RWPE1 (cell line): ENCODE results near the gene SPON1.
"Not testable (repeated sequence)": the region's sequence is repeated elsewhere in the genome, so short reads cannot be mapped to it uniquely, and the experiment has no call there.

Experiments
- CTCF ChIA-PET: fragments of 350-600 bp; sonication (Branson Sonifier 250); formaldehyde crosslinking; extraction: SDS; loops from one replicate; lab custom pipeline; 2021; lab: Yijun Ruan, JAX
- POLR2A ChIA-PET: fragments of 400-600 bp; formaldehyde crosslinking; extraction: SDS; loops from one replicate; lab custom pipeline; 2020; ENCODE audit warnings: antibody characterized with exemption; ENCODE audit not compliant: low non-redundant PET; lab: Yijun Ruan, JAX
- DNase-seq: peaks from one replicate; pipeline ENCODE4 v3.0.0; 2012; ENCODE audit warnings: low spot score
- H3K27ac ChIP-seq: fragments of 450-650 bp; 2 replicates; pipeline ENCODE4 v1.5.1; 2017
- TF ChIP-seq, protein P1 (sequence below): fragments of 450-650 bp; conservative IDR thresholded peaks from 2 replicates; pipeline ENCODE4 v1.5.1; 2017; ENCODE audit warnings: low read depth, mild to moderate bottlenecking

The SPON1 gene

GRCh38 chr11:14081581-14082231 is 119.2 kb downstream of the SPON1 start:
- no peak for DNase-seq
- ChIA-PET CTCF (no interaction called here), POLR2A (no interaction called here)
- no peak overlapping the region for H3K27ac ChIP-seq
- TF ChIP-seq, protein P1, sequence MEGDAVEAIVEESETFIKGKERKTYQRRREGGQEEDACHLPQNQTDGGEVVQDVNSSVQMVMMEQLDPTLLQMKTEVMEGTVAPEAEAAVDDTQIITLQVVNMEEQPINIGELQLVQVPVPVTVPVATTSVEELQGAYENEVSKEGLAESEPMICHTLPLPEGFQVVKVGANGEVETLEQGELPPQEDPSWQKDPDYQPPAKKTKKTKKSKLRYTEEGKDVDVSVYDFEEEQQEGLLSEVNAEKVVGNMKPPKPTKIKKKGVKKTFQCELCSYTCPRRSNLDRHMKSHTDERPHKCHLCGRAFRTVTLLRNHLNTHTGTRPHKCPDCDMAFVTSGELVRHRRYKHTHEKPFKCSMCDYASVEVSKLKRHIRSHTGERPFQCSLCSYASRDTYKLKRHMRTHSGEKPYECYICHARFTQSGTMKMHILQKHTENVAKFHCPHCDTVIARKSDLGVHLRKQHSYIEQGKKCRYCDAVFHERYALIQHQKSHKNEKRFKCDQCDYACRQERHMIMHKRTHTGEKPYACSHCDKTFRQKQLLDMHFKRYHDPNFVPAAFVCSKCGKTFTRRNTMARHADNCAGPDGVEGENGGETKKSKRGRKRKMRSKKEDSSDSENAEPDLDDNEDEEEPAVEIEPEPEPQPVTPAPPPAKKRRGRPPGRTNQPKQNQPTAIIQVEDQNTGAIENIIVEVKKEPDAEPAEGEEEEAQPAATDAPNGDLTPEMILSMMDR = no peak

- POLR2A ChIA-PET = no interaction called here
These were observed 119.8 kb downstream of the SPON1 start for GRCh38 chr11:14082338-14082737.

GRCh38 chr11:14088861-14089260 is 126.3 kb downstream of the SPON1 start:
- H3K27ac ChIP-seq, CTCF ChIA-PET, POLR2A ChIA-PET, DNase-seq: not testable (repeated sequence)

More at GRCh38 chr11:14082338-14082737, 119.8 kb downstream of the SPON1 start:
- TF ChIP-seq, protein P1 = no peak
- CTCF ChIA-PET = no interaction called here
- no peak for DNase-seq
- H3K27ac ChIP-seq = no peak overlapping the region

- ChIA-PET POLR2A (no interaction called here), CTCF (no interaction called here)
- DNase-seq = no peak
- H3K27ac ChIP-seq = no peak overlapping the region
- TF ChIP-seq, protein P1 = no peak
These were observed 127.4 kb downstream of the SPON1 start for GRCh38 chr11:14089690-14090462.

GRCh38 chr11:14090631-14091030 is 128.1 kb downstream of the SPON1 start:
- POLR2A ChIA-PET, CTCF ChIA-PET: not testable (repeated sequence)

DNA sequence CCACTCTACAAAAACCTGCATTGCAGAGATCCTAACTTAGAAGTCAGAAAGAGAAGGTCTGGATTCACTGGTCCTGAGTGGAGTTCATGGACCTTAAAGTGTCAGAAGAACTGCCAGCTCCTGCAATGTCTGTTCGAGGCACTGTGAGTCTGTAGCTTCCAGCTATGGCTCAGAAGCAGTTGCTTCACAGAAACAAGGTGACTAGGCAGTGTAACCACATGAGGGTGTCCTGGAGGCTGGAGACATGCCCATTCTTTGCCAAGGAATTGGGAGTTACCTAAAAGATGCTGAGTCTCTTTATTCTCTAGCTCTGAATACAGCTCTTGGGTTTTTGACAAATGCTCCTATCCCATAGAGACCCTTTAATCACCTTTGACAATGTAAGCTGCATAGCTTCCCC is 130.5 kb downstream of the SPON1 start:
- DNase-seq = no peak
- TF ChIP-seq, protein P1 = no peak
- ChIA-PET CTCF (interaction anchor here (0.6 to 1.6 kb wide), 2 partner anchors 185 to 321 kb away, joined by 3 to 7 read pairs; no protein-coding TSS in a partner anchor), POLR2A (no interaction called here)
- H3K27ac ChIP-seq = no peak overlapping the region

More at GRCh38 chr11:14090631-14091030, 128.1 kb downstream of the SPON1 start:
- DNase-seq, H3K27ac ChIP-seq: not testable (repeated sequence)

DNA sequence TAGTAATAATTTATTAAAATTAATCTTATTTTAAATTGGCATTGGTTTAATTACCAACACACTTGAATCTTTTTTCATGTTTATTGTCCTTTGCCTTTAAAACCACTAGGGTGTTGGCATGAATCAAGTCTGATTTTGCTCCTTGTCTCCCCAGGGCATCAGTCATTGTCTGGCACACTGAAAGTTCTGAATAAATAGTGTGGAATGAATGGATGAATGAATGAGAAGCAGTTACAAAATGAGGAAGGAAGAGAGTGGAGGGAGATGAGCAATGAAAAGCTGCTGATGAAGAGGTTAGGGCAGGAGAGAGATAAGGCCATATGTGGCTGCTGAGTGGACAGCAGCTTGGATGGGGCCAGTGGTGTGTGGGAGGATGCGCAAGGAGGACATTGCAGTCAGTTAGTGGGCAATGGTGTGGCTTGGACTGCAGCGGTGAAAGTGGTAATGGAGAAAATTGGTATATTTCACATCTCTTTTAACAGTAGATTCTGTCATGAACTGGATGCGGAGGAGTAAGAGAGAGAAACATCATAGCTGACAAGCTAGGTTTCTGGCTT is 132.0 kb downstream of the SPON1 start:
- no peak for DNase-seq
- CTCF ChIA-PET = interaction anchor here (0.5 to 0.6 kb wide), 2 partner anchors 15 to 64 kb away, joined by 3 to 7 read pairs; no protein-coding TSS in a partner anchor
- no peak overlapping the region for H3K27ac ChIP-seq
- TF ChIP-seq, protein P1 = no peak
- POLR2A ChIA-PET = no interaction called here
